ENCODE data around the gene SLC19A1. TPM values are rescaled to one million over a fixed set of nuclear protein-coding genes. Genes with fewer than 3 reads are reported as not detected.
"Not testable (repeated sequence)": the region's sequence is repeated elsewhere in the genome, so short reads cannot be mapped to it uniquely, and the experiment has no call there.

SLC19A1 gene
- total and polyA plus RNA-seq, 2 donors = 3.5 to 8.9 TPM

- Histone ChIP-seq H3K36me3 (ENCODE audit: control insufficient read depth in 2 of 2, insufficient read depth in 2 of 2, low read length in 1 of 2) (peaks cover under 1 to 19% of the 10 kb centered on the region in 2 donors), H3K9me3 (ENCODE audit: control insufficient read depth in 2 of 2, insufficient read depth in 1 of 2, low read length in 1 of 2) (no peaks in the 10 kb centered on the region), H3K4me3 (ENCODE audit: low read length in 2 of 2) (no peak overlapping the region), H3K27ac (ENCODE audit: low read depth in 1 of 2, low read length in 1 of 2) (no peak overlapping the region), H3K27me3 (ENCODE audit: control insufficient read depth in 2 of 2, insufficient read depth in 1 of 2, low read length in 1 of 2) (no peaks in the 10 kb centered on the region), H3K4me1 (ENCODE audit: control insufficient read depth in 2 of 2, insufficient read depth in 2 of 2, low read length in 2 of 2) (no peaks in the 10 kb centered on the region)
- no peak for DNase-seq (ENCODE audit: low read depth in 6 of 9, low spot score in 9 of 9)
- WGBS = 93% methylated on average over 9 of the region's 9 CpGs
Observed at GRCh38 chr21:45507523-45507875, 34.7 kb downstream of the SLC19A1 start.

- DNase-seq (ENCODE audit: low read depth in 6 of 9, low spot score in 9 of 9) = no peak
- H3K9me3 ChIP-seq (ENCODE audit: control insufficient read depth in 2 of 2, insufficient read depth in 1 of 2, low read length in 1 of 2) = no peaks in the 10 kb centered on the region
- no peak overlapping the region for H3K4me3 ChIP-seq (ENCODE audit: low read length in 2 of 2)
- WGBS = 89% methylated on average over 13 of the region's 13 CpGs
- no peak overlapping the region for H3K27ac ChIP-seq (ENCODE audit: low read depth in 1 of 2, low read length in 1 of 2)
- no peaks in the 10 kb centered on the region for H3K27me3 ChIP-seq (ENCODE audit: control insufficient read depth in 2 of 2, insufficient read depth in 1 of 2, low read length in 1 of 2)
- H3K4me1 ChIP-seq (ENCODE audit: control insufficient read depth in 2 of 2, insufficient read depth in 2 of 2, low read length in 2 of 2) = no peaks in the 10 kb centered on the region
- peaks cover 0 to 15% of the 10 kb centered on the region in 2 donors for H3K36me3 ChIP-seq (ENCODE audit: control insufficient read depth in 2 of 2, insufficient read depth in 2 of 2, low read length in 1 of 2)
Observed at GRCh38 chr21:45506836-45507522, 35.3 kb downstream of the SLC19A1 start.

GRCh38 chr21:45506241-45506817 lies 35.9 kb downstream of the SLC19A1 start:
- WGBS = 93% methylated on average over 22 of the region's 22 CpGs
- no peak overlapping the region for H3K4me3 ChIP-seq (ENCODE audit: low read length in 2 of 2)
- no peaks in the 10 kb centered on the region for H3K9me3 ChIP-seq (ENCODE audit: control insufficient read depth in 2 of 2, insufficient read depth in 1 of 2, low read length in 1 of 2)
- H3K4me1 ChIP-seq (ENCODE audit: control insufficient read depth in 2 of 2, insufficient read depth in 2 of 2, low read length in 2 of 2) = no peaks in the 10 kb centered on the region
- H3K27ac ChIP-seq (ENCODE audit: low read depth in 1 of 2, low read length in 1 of 2) = no peak overlapping the region
- H3K36me3 ChIP-seq (ENCODE audit: control insufficient read depth in 2 of 2, insufficient read depth in 2 of 2, low read length in 1 of 2) = peaks cover 0 to 8% of the 10 kb centered on the region in 2 donors
- no peaks in the 10 kb centered on the region for H3K27me3 ChIP-seq (ENCODE audit: control insufficient read depth in 2 of 2, insufficient read depth in 1 of 2, low read length in 1 of 2)
- DNase-seq (ENCODE audit: low read depth in 6 of 9, low spot score in 9 of 9) = no peak

GRCh38 chr21:45505416-45506021 lies 36.7 kb downstream of the SLC19A1 start:
- H3K27me3 ChIP-seq (ENCODE audit: control insufficient read depth in 2 of 2, insufficient read depth in 1 of 2, low read length in 1 of 2) = no peaks in the 10 kb centered on the region
- no peak overlapping the region for H3K4me3 ChIP-seq (ENCODE audit: low read length in 2 of 2)
- DNase-seq (ENCODE audit: low read depth in 6 of 9, low spot score in 9 of 9) = no peak
- WGBS = 88% methylated on average over 33 of the region's 33 CpGs
- H3K4me1 ChIP-seq (ENCODE audit: control insufficient read depth in 2 of 2, insufficient read depth in 2 of 2, low read length in 2 of 2) = no peaks in the 10 kb centered on the region
- H3K36me3 ChIP-seq (ENCODE audit: control insufficient read depth in 2 of 2, insufficient read depth in 2 of 2, low read length in 1 of 2) = peaks cover 0 to 3% of the 10 kb centered on the region in 2 donors
- no peak overlapping the region for H3K27ac ChIP-seq (ENCODE audit: low read depth in 1 of 2, low read length in 1 of 2)
- no peaks in the 10 kb centered on the region for H3K9me3 ChIP-seq (ENCODE audit: control insufficient read depth in 2 of 2, insufficient read depth in 1 of 2, low read length in 1 of 2)

GRCh38 chr21:45504516-45505415 lies 37.5 kb downstream of the SLC19A1 start:
- DNase-seq (ENCODE audit: low read depth in 6 of 9, low spot score in 9 of 9) = no peak

GRCh38 chr21:45504021-45504515 lies 38.2 kb downstream of the SLC19A1 start:
- peaks cover 0 to 7% of the 10 kb centered on the region in 2 donors for H3K9me3 ChIP-seq (ENCODE audit: control insufficient read depth in 2 of 2, insufficient read depth in 1 of 2, low read length in 1 of 2)
- 93% methylated on average over 22 of the region's 22 CpGs for WGBS
- no peak overlapping the region for H3K4me3 ChIP-seq (ENCODE audit: low read length in 2 of 2)
- no peak for DNase-seq (ENCODE audit: low read depth in 6 of 9, low spot score in 9 of 9)
- no peaks in the 10 kb centered on the region for H3K27me3 ChIP-seq (ENCODE audit: control insufficient read depth in 2 of 2, insufficient read depth in 1 of 2, low read length in 1 of 2)
- no peaks in the 10 kb centered on the region for H3K4me1 ChIP-seq (ENCODE audit: control insufficient read depth in 2 of 2, insufficient read depth in 2 of 2, low read length in 2 of 2)
- H3K36me3 ChIP-seq (ENCODE audit: control insufficient read depth in 2 of 2, insufficient read depth in 2 of 2, low read length in 1 of 2) = peaks cover 0 to 4% of the 10 kb centered on the region in 2 donors
- H3K27ac ChIP-seq (ENCODE audit: low read depth in 1 of 2, low read length in 1 of 2) = no peak overlapping the region

More at GRCh38 chr21:45504516-45505415, 37.5 kb downstream of the SLC19A1 start:
- WGBS = 92% methylated on average over 41 of the region's 41 CpGs
- peaks cover 0 to 2% of the 10 kb centered on the region in 2 donors for H3K9me3 ChIP-seq (ENCODE audit: control insufficient read depth in 2 of 2, insufficient read depth in 1 of 2, low read length in 1 of 2)
- no peaks in the 10 kb centered on the region for H3K4me1 ChIP-seq (ENCODE audit: control insufficient read depth in 2 of 2, insufficient read depth in 2 of 2, low read length in 2 of 2)
- peaks cover 0 to 2% of the 10 kb centered on the region in 2 donors for H3K36me3 ChIP-seq (ENCODE audit: control insufficient read depth in 2 of 2, insufficient read depth in 2 of 2, low read length in 1 of 2)
- no peaks in the 10 kb centered on the region for H3K27me3 ChIP-seq (ENCODE audit: control insufficient read depth in 2 of 2, insufficient read depth in 1 of 2, low read length in 1 of 2)
- no peak overlapping the region for H3K27ac ChIP-seq (ENCODE audit: low read depth in 1 of 2, low read length in 1 of 2)
- no peak overlapping the region for H3K4me3 ChIP-seq (ENCODE audit: low read length in 2 of 2)

GRCh38 chr21:45503226-45503625 lies 39.0 kb downstream of the SLC19A1 start:
- not testable (repeated sequence) for DNase-seq (ENCODE audit: low read depth in 6 of 9, low spot score in 9 of 9); H3K27ac ChIP-seq (ENCODE audit: low read depth in 1 of 2, low read length in 1 of 2); H3K4me1 ChIP-seq (ENCODE audit: control insufficient read depth in 2 of 2, insufficient read depth in 2 of 2, low read length in 2 of 2); H3K4me3 ChIP-seq (ENCODE audit: low read length in 2 of 2); H3K36me3 ChIP-seq (ENCODE audit: control insufficient read depth in 2 of 2, insufficient read depth in 2 of 2, low read length in 1 of 2); H3K27me3 ChIP-seq (ENCODE audit: control insufficient read depth in 2 of 2, insufficient read depth in 1 of 2, low read length in 1 of 2)
- 61% methylated on average over 3 of the region's 4 CpGs for WGBS
- peaks cover 0 to 12% of the 10 kb centered on the region in 2 donors for H3K9me3 ChIP-seq (ENCODE audit: control insufficient read depth in 2 of 2, insufficient read depth in 1 of 2, low read length in 1 of 2)

GRCh38 chr21:45502600-45502999 lies 39.6 kb downstream of the SLC19A1 start:
- no peak for DNase-seq (ENCODE audit: low read depth in 6 of 9, low spot score in 9 of 9)
- no peaks in the 10 kb centered on the region for H3K27me3 ChIP-seq (ENCODE audit: control insufficient read depth in 2 of 2, insufficient read depth in 1 of 2, low read length in 1 of 2)
- H3K4me3 ChIP-seq (ENCODE audit: low read length in 2 of 2) = no peak overlapping the region
- WGBS = 92% methylated on average over 10 of the region's 10 CpGs
- H3K27ac ChIP-seq (ENCODE audit: low read depth in 1 of 2, low read length in 1 of 2) = no peak overlapping the region
- H3K36me3 ChIP-seq (ENCODE audit: control insufficient read depth in 2 of 2, insufficient read depth in 2 of 2, low read length in 1 of 2) = peaks cover 4 to 9% of the 10 kb centered on the region in 2 donors
- H3K9me3 ChIP-seq (ENCODE audit: control insufficient read depth in 2 of 2, insufficient read depth in 1 of 2, low read length in 1 of 2) = peaks cover 0 to 14% of the 10 kb centered on the region in 2 donors
- no peaks in the 10 kb centered on the region for H3K4me1 ChIP-seq (ENCODE audit: control insufficient read depth in 2 of 2, insufficient read depth in 2 of 2, low read length in 2 of 2)

Data from thymus (tissue), 11 donors.